SU-DHL-6 (cell line): ENCODE results near the gene SEMA3C.

Source experiments
- H2AFZ ChIP-seq: fragments of 200-600 bp; sonication (generic); 2 replicates; pipeline ENCODE4 v1.6.1; 2014; ENCODE audit warnings: low read depth, mild to moderate bottlenecking, moderate library complexity, mixed read lengths, antibody characterized with exemption, low read length; ENCODE audit not compliant: severe bottlenecking
- H3F3A ChIP-seq: fragments of 200-600 bp; shearing (Covaris generic); 2 replicates; pipeline ENCODE4 v1.6.0; 2016; ENCODE audit warnings: antibody characterized with exemption, mild to moderate bottlenecking; ENCODE audit not compliant: insufficient read depth
- H3K27ac ChIP-seq: fragments of 200-600 bp; sonication (generic); 2 replicates; pipeline ENCODE4 v1.5.1; 2016; ENCODE audit warnings: low read depth, mild to moderate bottlenecking, low read length, moderate library complexity, mixed read lengths
- H3K27me3 ChIP-seq: fragments of 200-600 bp; sonication (generic), shearing (Covaris generic); 2 replicates; pipeline ENCODE4 v1.6.0; 2014; ENCODE audit warnings: mild to moderate bottlenecking, low read length
- H3K36me3 ChIP-seq: fragments of 200-600 bp; sonication (generic); 2 replicates; pipeline ENCODE4 v1.6.1; 2014; ENCODE audit warnings: mild to moderate bottlenecking, low read length, mixed read lengths
- H3K4me2 ChIP-seq: fragments of 300-600, 200-600 bp; shearing (Covaris generic), sonication (generic); 2 replicates; pipeline ENCODE4 v1.6.0; 2014; ENCODE audit warnings: low read length, low read depth, mild to moderate bottlenecking; ENCODE audit not compliant: poor library complexity, severe bottlenecking
- H3K4me3 ChIP-seq: fragments of 200-600 bp; sonication (generic); 2 replicates; pipeline ENCODE4 v1.5.1; 2014; ENCODE audit warnings: antibody characterized with exemption, low read length, mild to moderate bottlenecking, mixed read lengths; ENCODE audit not compliant: insufficient read depth, poor library complexity, severe bottlenecking
- H3K79me2 ChIP-seq: fragments of 200-600 bp; sonication (generic); 2 replicates; pipeline ENCODE4 v1.6.1; 2014; ENCODE audit warnings: mild to moderate bottlenecking, low read length, moderate library complexity; ENCODE audit not compliant: insufficient read depth
- H3K9ac ChIP-seq: fragments of 200-600 bp; sonication (generic); 2 replicates; pipeline ENCODE4 v1.7.0; 2014; ENCODE audit warnings: mild to moderate bottlenecking, low read length
- H3K9me2 ChIP-seq: fragments of 200-600 bp; sonication (generic); replicated peaks from 2 replicates; pipeline ENCODE4 v1.6.1; 2014; ENCODE audit warnings: low read length; ENCODE audit not compliant: insufficient read depth
- H3K9me3 ChIP-seq: fragments of 200-600 bp; sonication (generic); 2 replicates; pipeline ENCODE4 v1.6.1; 2014; ENCODE audit warnings: low read length, mixed read lengths; ENCODE audit not compliant: insufficient read depth
- H4K20me1 ChIP-seq: fragments of 200-600 bp; sonication (generic); 2 replicates; pipeline ENCODE4 v1.6.1; 2014; ENCODE audit warnings: low read depth, mild to moderate bottlenecking, antibody characterized with exemption, low read length, moderate library complexity, mixed read lengths
- CTCF ChIP-seq: fragments of 200-600 bp; sonication (generic); IDR thresholded peaks from one replicate; pipeline ENCODE4 v1.5.1; 2017; ENCODE audit warnings: antibody characterized with exemption, mild to moderate bottlenecking, low read length, moderate library complexity; ENCODE audit not compliant: insufficient read depth, poor library complexity, severe bottlenecking
- EZH2phosphoT487 ChIP-seq: fragments of 200-600 bp; sonication (generic), shearing (Covaris generic); conservative IDR thresholded peaks from 2 replicates; pipeline ENCODE4 v1.6.1; 2018; ENCODE audit warnings: mild to moderate bottlenecking, antibody characterized with exemption, low read length, moderate library complexity, mixed read lengths

SEMA3C gene

GRCh38 chr7:80773787-80774508 lies 144.9 kb downstream of the SEMA3C start:
- Histone ChIP-seq H3K4me2 (no peak overlapping the region), H3K27ac (no peak overlapping the region), H3K9me3 (no peaks in the 10 kb centered on the region), H3K9me2 (no peaks in the 10 kb centered on the region), H3K36me3 (no peaks in the 10 kb centered on the region), H3K79me2 (no peaks in the 10 kb centered on the region), H3K27me3 (no peaks in the 10 kb centered on the region), H3F3A (no peaks in the 10 kb centered on the region), H4K20me1 (no peaks in the 10 kb centered on the region), H3K9ac (no peak overlapping the region), H3K4me3 (no peak overlapping the region), H2AFZ (no peak overlapping the region)
- TF ChIP-seq EZH2phosphoT487 (no peak), CTCF (no peak)

GRCh38 chr7:80772347-80772993 lies 146.4 kb downstream of the SEMA3C start:
- no peaks in the 10 kb centered on the region for H3F3A ChIP-seq
- H3K4me2 ChIP-seq, result no peak overlapping the region
- H3K9ac ChIP-seq, result no peak overlapping the region
- no peaks in the 10 kb centered on the region for H3K9me2 ChIP-seq
- H3K36me3 ChIP-seq, result no peaks in the 10 kb centered on the region
- no peaks in the 10 kb centered on the region for H4K20me1 ChIP-seq
- no peaks in the 10 kb centered on the region for H3K79me2 ChIP-seq
- H3K27me3 ChIP-seq, result no peaks in the 10 kb centered on the region
- TF ChIP-seq CTCF, result no peak
- no peak for TF ChIP-seq EZH2phosphoT487
- H3K9me3 ChIP-seq, result no peaks in the 10 kb centered on the region
- no peak overlapping the region for H3K4me3 ChIP-seq
- H2AFZ ChIP-seq, result no peak overlapping the region
- H3K27ac ChIP-seq, result no peak overlapping the region

- Histone ChIP-seq H3K9me3 (no peaks in the 10 kb centered on the region), H3K9me2 (no peaks in the 10 kb centered on the region), H3K27ac (no peak overlapping the region), H3K27me3 (no peaks in the 10 kb centered on the region), H4K20me1 (no peaks in the 10 kb centered on the region), H3K36me3 (no peaks in the 10 kb centered on the region), H3K4me2 (no peak overlapping the region), H3K79me2 (no peaks in the 10 kb centered on the region), H3K4me3 (no peak overlapping the region), H2AFZ (no peak overlapping the region), H3K9ac (no peak overlapping the region), H3F3A (no peaks in the 10 kb centered on the region)
- no peak for TF ChIP-seq EZH2phosphoT487
- TF ChIP-seq CTCF, result no peak
Measured at GRCh38 chr7:80771523-80771922, 147.3 kb downstream of the SEMA3C start.
